ENCODE data around the gene KCNA10. TPM values are rescaled to one million over a fixed set of nuclear protein-coding genes. Genes with fewer than 3 reads are reported as not detected.

KCNA10 gene
- total RNA-seq, 1 donor = not detected

- no peak for TF ChIP-seq CTCF (IDR thresholded peaks at IDR 0.05; ENCODE audit: insufficient read depth, low read length)
- H3K4me3 ChIP-seq (ENCODE audit: low read depth, low read length) = no peak overlapping the region
- DNase-seq (ENCODE audit: low read depth) = no peak
These were observed 14.7 kb downstream of the KCNA10 start for GRCh38 chr1:110504226-110504625.

GRCh38 chr1:110503471-110503870 lies 15.5 kb downstream of the KCNA10 start:
- no peak for TF ChIP-seq CTCF (IDR thresholded peaks at IDR 0.05; ENCODE audit: insufficient read depth, low read length)
- no peak for DNase-seq (ENCODE audit: low read depth)
- H3K4me3 ChIP-seq (ENCODE audit: low read depth, low read length) = no peak overlapping the region

GRCh38 chr1:110502402-110503151 lies 16.4 kb downstream of the KCNA10 start:
- TF ChIP-seq CTCF (IDR thresholded peaks at IDR 0.05; ENCODE audit: insufficient read depth, low read length) = no peak
- no peak for DNase-seq (ENCODE audit: low read depth)
- H3K4me3 ChIP-seq (ENCODE audit: low read depth, low read length) = no peak overlapping the region

DNA sequence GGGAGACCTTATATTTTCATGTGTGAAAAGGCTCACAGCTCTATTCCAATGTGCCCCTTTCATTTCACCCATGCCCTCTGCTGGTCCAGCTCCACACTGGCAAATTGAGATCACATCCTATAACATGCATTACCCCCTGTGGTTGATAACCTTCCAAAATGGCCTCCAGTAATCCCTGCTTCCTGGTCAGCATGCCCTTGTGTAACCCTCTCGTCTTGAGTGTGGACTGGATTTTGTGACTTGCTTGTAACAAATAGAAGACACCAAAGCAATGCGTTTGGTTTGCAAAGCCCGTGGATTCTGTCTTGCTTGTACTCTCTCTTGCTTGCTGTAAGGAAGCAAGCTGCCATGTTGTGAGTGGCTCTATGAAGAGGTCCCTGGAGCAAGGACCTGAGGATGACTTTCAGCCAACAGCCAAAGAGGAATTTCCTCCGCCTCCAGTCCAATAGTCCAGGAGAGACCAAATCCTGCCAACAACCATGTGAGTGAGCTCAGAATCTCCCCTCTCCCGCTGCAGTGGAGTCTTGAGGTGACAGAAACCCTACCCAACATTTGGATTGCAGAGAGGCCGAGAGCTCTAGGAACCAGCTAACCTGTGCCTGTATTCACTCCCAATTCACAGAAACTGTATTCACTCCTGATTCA lies 17.4 kb downstream of the KCNA10 start:
- H3K4me3 ChIP-seq (ENCODE audit: low read depth, low read length) = no peak overlapping the region
- DNase-seq (ENCODE audit: low read depth) = no peak
- no peak for TF ChIP-seq CTCF (IDR thresholded peaks at IDR 0.05; ENCODE audit: insufficient read depth, low read length)

GRCh38 chr1:110498270-110498669 lies 20.7 kb downstream of the KCNA10 start:
- H3K4me3 ChIP-seq (ENCODE audit: low read depth, low read length) = no peak overlapping the region
- no peak for TF ChIP-seq CTCF (IDR thresholded peaks at IDR 0.05; ENCODE audit: insufficient read depth, low read length)
- DNase-seq (ENCODE audit: low read depth) = no peak

DNA sequence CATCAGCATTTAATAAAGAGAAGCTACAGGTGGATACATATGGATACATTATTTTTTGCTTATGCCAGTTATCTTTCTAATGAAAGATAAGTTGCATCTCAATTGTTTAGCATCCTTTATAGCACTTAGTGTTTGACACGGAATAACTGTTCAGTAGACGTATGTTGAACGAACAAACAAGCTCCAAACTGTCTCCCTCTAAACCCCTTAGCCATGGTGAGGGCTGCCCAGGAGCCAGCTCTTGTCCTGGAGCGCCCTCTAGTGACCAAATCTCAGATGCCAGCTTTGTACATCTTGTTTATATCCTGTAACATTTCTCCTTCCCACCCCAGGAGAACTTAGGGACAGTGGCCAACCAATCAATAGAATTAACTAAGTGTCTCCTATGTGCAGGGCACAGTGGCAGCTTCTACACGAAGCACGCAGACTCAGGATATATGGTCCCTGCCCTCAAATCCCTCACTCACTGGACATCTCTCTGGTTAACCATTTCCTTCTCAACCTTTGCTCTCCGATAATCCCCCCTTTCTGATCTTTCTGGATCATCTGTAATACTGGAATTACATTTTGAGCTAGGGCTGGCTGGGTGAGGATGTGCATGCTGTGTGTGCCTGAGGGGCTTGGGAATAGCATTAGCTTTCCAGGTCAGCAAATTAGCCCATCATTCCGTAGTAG lies 22.9 kb downstream of the KCNA10 start:
- peak; percentile 94 for TF ChIP-seq CTCF (IDR thresholded peaks at IDR 0.05; ENCODE audit: insufficient read depth, low read length)
- DNase-seq (ENCODE audit: low read depth) = peak; percentile 83
- no peak overlapping the region for H3K4me3 ChIP-seq (ENCODE audit: low read depth, low read length)

Measured in fibroblast of the aortic adventitia (primary cell).